Astrocyte (in vitro differentiated cells and primary cell): ENCODE results near the gene IQCH. TPM values are rescaled to one million over a fixed set of nuclear protein-coding genes. Genes with fewer than 3 reads are reported as not detected.

ENCODE experiments used
- DNase-seq: peaks from one replicate; pipeline ENCODE4 v3.0.0-alpha.2; 2010; ENCODE audit warnings: low read depth
- FAIRE-seq: peaks from 2 replicates; lab custom pipeline; 2011; peaks lifted over from hg19 to GRCh38; lab: Jason Lieb, UNC
- H2AFZ ChIP-seq: 2 replicates; pipeline ENCODE4 v1.6.0; 2012; ENCODE audit warnings: low read depth, low read length, inconsistent platforms
- H3K27ac ChIP-seq: 2 replicates; pipeline ENCODE4 v1.5.1; 2011; ENCODE audit warnings: low read depth, low read length, inconsistent platforms
- H3K27me3 ChIP-seq: 2 replicates; pipeline ENCODE4 v1.6.0; 2011; ENCODE audit warnings: low read length, inconsistent platforms; ENCODE audit not compliant: insufficient read depth
- H3K36me3 ChIP-seq: 2 replicates; pipeline ENCODE4 v1.5.1; 2011; ENCODE audit warnings: low read length, inconsistent platforms; ENCODE audit not compliant: insufficient read depth
- H3K4me1 ChIP-seq: 2 replicates; pipeline ENCODE4 v1.5.1; 2011; ENCODE audit warnings: low read length, inconsistent platforms; ENCODE audit not compliant: insufficient read depth
- H3K4me2 ChIP-seq: 2 replicates; pipeline ENCODE4 v1.6.0; 2012; ENCODE audit warnings: low read length, inconsistent platforms
- H3K4me3 ChIP-seq: 2 replicates; pipeline ENCODE4 v1.5.1; 2011; ENCODE audit warnings: low read depth, mild to moderate bottlenecking, low read length, inconsistent platforms; ENCODE audit not compliant: insufficient read depth
- H3K79me2 ChIP-seq: 2 replicates; pipeline ENCODE4 v1.6.0; 2012; ENCODE audit warnings: mild to moderate bottlenecking, low read length, inconsistent platforms; ENCODE audit not compliant: insufficient read depth
- H3K9ac ChIP-seq: 2 replicates; pipeline ENCODE4 v1.6.0; 2012; ENCODE audit warnings: mild to moderate bottlenecking, low read length, inconsistent platforms
- H3K9me3 ChIP-seq: 2 replicates; pipeline ENCODE4 v1.5.1; 2012; ENCODE audit warnings: low read depth, mild to moderate bottlenecking, low read length, inconsistent platforms; ENCODE audit not compliant: insufficient read depth
- H4K20me1 ChIP-seq: 2 replicates; pipeline ENCODE4 v1.6.0; 2012; ENCODE audit warnings: low read length, inconsistent platforms; ENCODE audit not compliant: insufficient read depth
- H3K27ac Mint-ChIP-seq: one replicate; pipeline ENCODE4 v1.8.0; 2021; ENCODE audit warnings: mild to moderate bottlenecking, mixed read lengths; ENCODE audit not compliant: unreplicated experiment
- H3K27me3 Mint-ChIP-seq: one replicate; pipeline ENCODE4 v1.8.0; 2021; ENCODE audit warnings: low read depth, mixed read lengths; ENCODE audit not compliant: unreplicated experiment
- H3K36me3 Mint-ChIP-seq: one replicate; pipeline ENCODE4 v1.8.0; 2021; ENCODE audit warnings: low read depth, mixed read lengths; ENCODE audit not compliant: unreplicated experiment
- H3K4me1 Mint-ChIP-seq: one replicate; pipeline ENCODE4 v1.8.0; 2021; ENCODE audit warnings: low read depth, mixed read lengths; ENCODE audit not compliant: unreplicated experiment
- H3K4me3 Mint-ChIP-seq: one replicate; pipeline ENCODE4 v1.8.0; 2021; ENCODE audit warnings: mild to moderate bottlenecking, moderate library complexity, mixed read lengths; ENCODE audit not compliant: unreplicated experiment
- H3K9me3 Mint-ChIP-seq: one replicate; pipeline ENCODE4 v1.8.0; 2021; ENCODE audit warnings: mild to moderate bottlenecking, mixed read lengths; ENCODE audit not compliant: unreplicated experiment
- EZH2 ChIP-seq: IDR thresholded peaks from 2 replicates; pipeline ENCODE4 v1.6.1; 2012; ENCODE audit warnings: mild to moderate bottlenecking, low read length, inconsistent platforms; ENCODE audit not compliant: insufficient read depth
- total RNA-seq: library from RNA; stranded (reverse); gene quantifications from 2 replicates; pipeline ENCODE4 v1.2.1, GENCODE V29; 2021
- TF ChIP-seq, protein P1 (sequence below): IDR thresholded peaks from 2 replicates; pipeline ENCODE4 v1.5.1; 2011; ENCODE audit warnings: low read depth, mild to moderate bottlenecking, inconsistent platforms, low read length, moderate library complexity; ENCODE audit not compliant: insufficient read depth

IQCH gene
- total RNA-seq, 1 donor from 2014 or later: 2.7 TPM

GRCh38 chr15:67469680-67470079 is 215.1 kb downstream of the IQCH start:
- no peaks in the 10 kb centered on the region for H3K79me2 ChIP-seq
- peaks cover 1% of the 10 kb centered on the region for H3K9me3 Mint-ChIP-seq
- no peaks in the 10 kb centered on the region for H3K27me3 ChIP-seq
- no peaks in the 10 kb centered on the region for H3K9me3 ChIP-seq
- FAIRE-seq (no peak), DNase-seq (no peak)
- no peak overlapping the region for H3K4me2 ChIP-seq
- TF ChIP-seq, protein P1, sequence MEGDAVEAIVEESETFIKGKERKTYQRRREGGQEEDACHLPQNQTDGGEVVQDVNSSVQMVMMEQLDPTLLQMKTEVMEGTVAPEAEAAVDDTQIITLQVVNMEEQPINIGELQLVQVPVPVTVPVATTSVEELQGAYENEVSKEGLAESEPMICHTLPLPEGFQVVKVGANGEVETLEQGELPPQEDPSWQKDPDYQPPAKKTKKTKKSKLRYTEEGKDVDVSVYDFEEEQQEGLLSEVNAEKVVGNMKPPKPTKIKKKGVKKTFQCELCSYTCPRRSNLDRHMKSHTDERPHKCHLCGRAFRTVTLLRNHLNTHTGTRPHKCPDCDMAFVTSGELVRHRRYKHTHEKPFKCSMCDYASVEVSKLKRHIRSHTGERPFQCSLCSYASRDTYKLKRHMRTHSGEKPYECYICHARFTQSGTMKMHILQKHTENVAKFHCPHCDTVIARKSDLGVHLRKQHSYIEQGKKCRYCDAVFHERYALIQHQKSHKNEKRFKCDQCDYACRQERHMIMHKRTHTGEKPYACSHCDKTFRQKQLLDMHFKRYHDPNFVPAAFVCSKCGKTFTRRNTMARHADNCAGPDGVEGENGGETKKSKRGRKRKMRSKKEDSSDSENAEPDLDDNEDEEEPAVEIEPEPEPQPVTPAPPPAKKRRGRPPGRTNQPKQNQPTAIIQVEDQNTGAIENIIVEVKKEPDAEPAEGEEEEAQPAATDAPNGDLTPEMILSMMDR: no peak
- TF ChIP-seq EZH2: no peak
- H3K4me3 ChIP-seq: no peak overlapping the region
- H3K9ac ChIP-seq: no peak overlapping the region
- peaks cover 15% of the 10 kb centered on the region for H3K27me3 Mint-ChIP-seq
- H3K27ac ChIP-seq: no peak overlapping the region
- no peak overlapping the region for H3K27ac Mint-ChIP-seq
- H3K4me1 ChIP-seq: no peaks in the 10 kb centered on the region
- H4K20me1 ChIP-seq: no peaks in the 10 kb centered on the region
- no peaks in the 10 kb centered on the region for H3K36me3 ChIP-seq
- H2AFZ ChIP-seq: no peak overlapping the region
- H3K4me3 Mint-ChIP-seq: no peak overlapping the region
- peaks cover 4% of the 10 kb centered on the region for H3K36me3 Mint-ChIP-seq
- H3K4me1 Mint-ChIP-seq: peaks cover 6% of the 10 kb centered on the region

DNA sequence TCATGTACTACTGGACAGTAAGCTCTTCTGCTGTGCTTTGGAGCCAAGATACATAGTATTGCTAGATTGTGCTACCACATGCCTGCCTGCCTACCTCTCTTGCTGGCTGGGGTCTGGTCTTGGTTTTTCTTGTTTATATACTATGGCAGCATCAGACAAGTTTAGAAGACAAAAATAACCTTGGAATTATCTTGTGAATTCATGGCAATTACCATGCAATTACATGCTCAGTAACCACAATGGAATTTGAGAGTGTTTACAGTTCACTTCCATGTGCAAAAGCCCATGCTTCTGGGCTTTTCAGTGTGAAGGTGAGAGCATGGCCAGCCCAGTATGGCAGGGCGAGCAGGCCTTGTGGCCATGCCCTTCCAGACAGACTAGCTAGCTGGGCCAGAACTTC is 218.4 kb downstream of the IQCH start:
- Histone ChIP-seq H2AFZ (no peak overlapping the region), H3K27me3 (no peaks in the 10 kb centered on the region), H3K79me2 (no peaks in the 10 kb centered on the region), H3K4me3 (no peak overlapping the region), H3K36me3 (no peaks in the 10 kb centered on the region), H3K4me2 (no peak overlapping the region), H3K9ac (no peak overlapping the region), H4K20me1 (no peaks in the 10 kb centered on the region), H3K9me3 (no peaks in the 10 kb centered on the region), H3K4me1 (no peaks in the 10 kb centered on the region), H3K27ac (no peak overlapping the region)
- H3K9me3 Mint-ChIP-seq: peaks cover 1% of the 10 kb centered on the region
- peak; percentile 19 for DNase-seq
- TF ChIP-seq, protein P1: no peak
- TF ChIP-seq EZH2: no peak
- no peak for FAIRE-seq
- no peak overlapping the region for H3K27ac Mint-ChIP-seq
- H3K27me3 Mint-ChIP-seq: peaks cover 5% of the 10 kb centered on the region
- peaks cover 6% of the 10 kb centered on the region for H3K4me1 Mint-ChIP-seq
- no peak overlapping the region for H3K4me3 Mint-ChIP-seq
- no peaks in the 10 kb centered on the region for H3K36me3 Mint-ChIP-seq

DNA sequence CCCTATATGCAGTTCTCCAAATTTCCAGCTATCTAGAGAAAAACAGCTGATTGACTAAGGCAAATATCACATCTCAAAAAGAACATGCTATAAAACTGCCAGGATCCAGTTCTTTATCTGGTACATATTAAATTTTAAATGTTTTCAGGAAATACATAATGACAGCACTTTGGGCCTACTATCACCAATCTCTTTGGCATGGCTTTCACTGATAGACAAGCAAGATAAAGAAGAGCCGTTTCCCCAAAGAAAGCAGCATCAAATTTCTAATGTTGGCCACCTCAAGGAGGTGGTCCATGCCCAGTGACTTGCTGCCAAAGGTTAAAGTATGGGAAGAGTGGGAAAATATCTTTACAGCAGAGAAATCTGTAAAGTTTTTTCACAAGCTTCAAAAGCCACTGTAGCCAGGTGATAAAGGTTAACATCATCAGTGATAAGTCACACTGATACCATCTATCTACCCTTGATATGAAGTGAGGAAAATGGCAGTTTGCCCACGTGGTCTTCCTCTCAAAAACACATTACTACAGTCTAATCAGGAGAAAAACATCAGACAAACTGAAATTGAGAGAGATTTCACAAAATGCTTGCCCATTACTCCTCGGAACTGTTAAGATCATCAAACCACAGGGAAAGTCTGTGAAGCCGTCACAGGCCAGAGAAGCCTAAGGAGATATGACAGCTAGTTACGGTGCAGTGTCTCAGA is 220.0 kb downstream of the IQCH start:
- no peak overlapping the region for H3K4me3 Mint-ChIP-seq
- no peaks in the 10 kb centered on the region for H3K36me3 Mint-ChIP-seq
- peaks cover 6% of the 10 kb centered on the region for H3K27me3 Mint-ChIP-seq
- H3K27ac Mint-ChIP-seq: peak overlapping the region; percentile 63
- no peaks in the 10 kb centered on the region for H3K4me1 ChIP-seq
- no peak overlapping the region for H3K9ac ChIP-seq
- H3K36me3 ChIP-seq: no peaks in the 10 kb centered on the region
- no peak overlapping the region for H3K4me3 ChIP-seq
- FAIRE-seq (no peak), DNase-seq (no peak)
- H3K4me1 Mint-ChIP-seq: peaks cover 6% of the 10 kb centered on the region
- no peaks in the 10 kb centered on the region for H3K79me2 ChIP-seq
- no peaks in the 10 kb centered on the region for H3K9me3 ChIP-seq
- TF ChIP-seq, protein P1: no peak
- TF ChIP-seq EZH2: no peak
- no peak overlapping the region for H3K27ac ChIP-seq
- no peaks in the 10 kb centered on the region for H3K27me3 ChIP-seq
- no peak overlapping the region for H3K4me2 ChIP-seq
- no peak overlapping the region for H2AFZ ChIP-seq
- H4K20me1 ChIP-seq: no peaks in the 10 kb centered on the region
- peaks cover 1% of the 10 kb centered on the region for H3K9me3 Mint-ChIP-seq
